ENCODE data around the gene CAND2. TPM values are rescaled to one million over a fixed set of nuclear protein-coding genes. Genes with fewer than 3 reads are reported as not detected.

The CAND2 gene
- total RNA-seq, 2 donors from 2014 or later: 0.72 to 2.2 TPM

GRCh38 chr3:12856626-12857025 is 60.1 kb downstream of the CAND2 start:
- H3K4me3 ChIP-seq: no peak overlapping the region
- no peak for DNase-seq
- H3K4me1 ChIP-seq: no peaks in the 10 kb centered on the region
- H3K9me3 ChIP-seq: no peaks in the 10 kb centered on the region
- peak overlapping the region in 1 of 2 donors; percentile 30 for H3K9ac ChIP-seq (ENCODE audit: low read depth in 2 of 2, low read length in 2 of 2)
- H3K27ac ChIP-seq: no peak overlapping the region
- no peak for TF ChIP-seq CTCF (IDR thresholded peaks at IDR 0.05)
- H3K36me3 ChIP-seq: no peaks in the 10 kb centered on the region
- intact Hi-C loops (cut with DNase I): no loop called here
- H3K27me3 ChIP-seq: no peaks in the 10 kb centered on the region

GRCh38 chr3:12859840-12860239 is 63.4 kb downstream of the CAND2 start:
- Histone ChIP-seq H3K27ac (no peak overlapping the region), H3K36me3 (no peaks in the 10 kb centered on the region), H3K4me1 (no peaks in the 10 kb centered on the region), H3K9me3 (no peaks in the 10 kb centered on the region), H3K4me3 (no peak overlapping the region), H3K27me3 (no peaks in the 10 kb centered on the region), H3K9ac (ENCODE audit: low read depth in 2 of 2, low read length in 2 of 2) (no peak overlapping the region)
- intact Hi-C loops (cut with DNase I): no loop called here
- no peak for TF ChIP-seq CTCF (IDR thresholded peaks at IDR 0.05)
- DNase-seq: no peak

- DNase-seq: no peak
- H3K9ac ChIP-seq (ENCODE audit: low read depth in 2 of 2, low read length in 2 of 2): no peak overlapping the region
- no peaks in the 10 kb centered on the region for H3K27me3 ChIP-seq
- H3K27ac ChIP-seq: no peak overlapping the region
- H3K36me3 ChIP-seq: no peaks in the 10 kb centered on the region
- intact Hi-C loops (cut with DNase I): no loop called here
- no peaks in the 10 kb centered on the region for H3K9me3 ChIP-seq
- TF ChIP-seq CTCF (IDR thresholded peaks at IDR 0.05): no peak
- no peak overlapping the region for H3K4me3 ChIP-seq
- H3K4me1 ChIP-seq: no peaks in the 10 kb centered on the region
Measured at GRCh38 chr3:12861611-12862010, 65.1 kb downstream of the CAND2 start.

- Histone ChIP-seq H3K4me1 (no peaks in the 10 kb centered on the region), H3K9ac (ENCODE audit: low read depth in 2 of 2, low read length in 2 of 2) (no peak overlapping the region), H3K4me3 (no peak overlapping the region), H3K9me3 (no peaks in the 10 kb centered on the region), H3K36me3 (no peaks in the 10 kb centered on the region), H3K27me3 (no peaks in the 10 kb centered on the region), H3K27ac (no peak overlapping the region)
- TF ChIP-seq CTCF (IDR thresholded peaks at IDR 0.05): no peak
- DNase-seq: no peak
- intact Hi-C loops (cut with DNase I): no loop called here
Measured at GRCh38 chr3:12862387-12862786, 65.9 kb downstream of the CAND2 start.

- H3K9ac ChIP-seq (ENCODE audit: low read depth in 2 of 2, low read length in 2 of 2): no peak overlapping the region
- H3K36me3 ChIP-seq: no peaks in the 10 kb centered on the region
- no peak for TF ChIP-seq CTCF (IDR thresholded peaks at IDR 0.05)
- H3K27me3 ChIP-seq: no peaks in the 10 kb centered on the region
- intact Hi-C loops (cut with DNase I): no loop called here
- no peak overlapping the region for H3K4me3 ChIP-seq
- no peak for DNase-seq
- no peaks in the 10 kb centered on the region for H3K9me3 ChIP-seq
- H3K4me1 ChIP-seq: no peaks in the 10 kb centered on the region
- no peak overlapping the region for H3K27ac ChIP-seq
Measured at GRCh38 chr3:12865271-12865670, 68.8 kb downstream of the CAND2 start.

DNA sequence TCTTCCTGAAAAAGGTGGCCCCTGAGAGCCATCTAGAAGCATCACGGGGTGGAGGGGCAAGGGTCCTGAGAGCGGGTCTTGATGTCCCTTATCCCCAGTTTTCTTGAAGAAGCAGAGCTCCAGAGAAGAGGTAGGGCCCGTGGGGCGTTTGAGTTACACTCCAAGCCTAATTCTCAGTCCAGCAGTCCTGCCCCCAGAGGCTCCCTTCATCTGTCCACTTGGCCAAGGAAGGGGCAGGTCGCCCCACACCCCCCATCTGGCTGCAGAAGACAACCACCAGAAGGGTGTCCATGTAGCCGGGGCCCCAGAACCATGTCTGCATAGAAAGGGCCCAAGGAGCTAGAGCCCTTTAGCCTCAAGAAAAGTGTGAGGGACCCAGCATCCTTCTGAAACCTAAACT is 70.4 kb downstream of the CAND2 start:
- no peak for TF ChIP-seq CTCF (IDR thresholded peaks at IDR 0.05)
- no peak for DNase-seq
- Histone ChIP-seq H3K4me1 (no peaks in the 10 kb centered on the region), H3K9ac (ENCODE audit: low read depth in 2 of 2, low read length in 2 of 2) (no peak overlapping the region), H3K27me3 (no peaks in the 10 kb centered on the region), H3K27ac (no peak overlapping the region), H3K9me3 (no peaks in the 10 kb centered on the region), H3K4me3 (no peak overlapping the region), H3K36me3 (no peaks in the 10 kb centered on the region)
- intact Hi-C loops (cut with DNase I): no loop called here

All from colonic mucosa (tissue), 4 donors.